Karpas-422 (cell line): ENCODE measurements around the gene MTHFR. TPM values are rescaled to one million over a fixed set of nuclear protein-coding genes. Genes with fewer than 3 reads are reported as not detected.
A peak's percentile ranks its signal among the peaks of the same experiment; 100 is the strongest.

Source experiments
- DNase-seq: peaks from one replicate; pipeline ENCODE4 v3.0.0-alpha.2; 2015
- H2AFZ ChIP-seq: fragments of 200-600 bp; sonication (generic); 2 replicates; pipeline ENCODE4 v1.6.1; 2014; ENCODE audit warnings: antibody characterized with exemption, low read length, mixed read lengths
- H3K27ac ChIP-seq: fragments of 200-600 bp; sonication (generic); 2 replicates; pipeline ENCODE4 v1.5.1; 2014; ENCODE audit warnings: mild to moderate bottlenecking, low read length, moderate library complexity
- H3K27me3 ChIP-seq: fragments of 200-600 bp; sonication (generic); 2 replicates; pipeline ENCODE4 v1.6.1; 2014; ENCODE audit warnings: low read length, mixed read lengths
- H3K36me3 ChIP-seq: fragments of 200-600 bp; sonication (generic); 2 replicates; pipeline ENCODE4 v1.6.1; 2014; ENCODE audit warnings: low read length, mixed read lengths; ENCODE audit not compliant: insufficient read depth
- H3K4me1 ChIP-seq: fragments of 200-600 bp; sonication (generic); 2 replicates; pipeline ENCODE4 v1.6.1; 2014; ENCODE audit warnings: mild to moderate bottlenecking, low read length, mixed read lengths
- H3K4me2 ChIP-seq: fragments of 200-600 bp; sonication (generic); 2 replicates; pipeline ENCODE4 v1.6.1; 2014; ENCODE audit warnings: low read length, low read depth, mild to moderate bottlenecking; ENCODE audit not compliant: poor library complexity, severe bottlenecking
- H3K4me3 ChIP-seq: fragments of 200-600 bp; sonication (generic); 2 replicates; pipeline ENCODE4 v1.5.1; 2014; ENCODE audit warnings: mild to moderate bottlenecking, antibody characterized with exemption, low read length, mixed read lengths
- H3K79me2 ChIP-seq: fragments of 200-600 bp; sonication (generic); 2 replicates; pipeline ENCODE4 v1.6.1; 2014; ENCODE audit warnings: mild to moderate bottlenecking, low read length, mixed read lengths
- H3K9ac ChIP-seq: fragments of 200-600 bp; sonication (generic); 2 replicates; pipeline ENCODE4 v1.6.0; 2014; ENCODE audit warnings: low read length
- H3K9me2 ChIP-seq: fragments of 200-600 bp; sonication (generic), shearing (Covaris generic); replicated peaks from 2 replicates; pipeline ENCODE4 v1.6.0; 2014; ENCODE audit warnings: mild to moderate bottlenecking, low read length, moderate library complexity; ENCODE audit not compliant: insufficient read depth
- H3K9me3 ChIP-seq: fragments of 300-700, 200-600 bp; sonication (generic); 2 replicates; pipeline ENCODE4 v1.6.1; 2014; ENCODE audit warnings: low read length, mixed read lengths
- H4K20me1 ChIP-seq: fragments of 200-600 bp; sonication (generic); 2 replicates; pipeline ENCODE4 v1.6.1; 2014; ENCODE audit warnings: mild to moderate bottlenecking, antibody characterized with exemption, low read length, low read depth; ENCODE audit not compliant: insufficient read depth
- total RNA-seq: library from RNA; depleted of rRNA; stranded (reverse); fragments of >200 nt; shearing (Covaris generic); gene quantifications from 2 replicates; pipeline ENCODE4 v1.2.3, GENCODE V29; 2014; ENCODE audit warnings: low replicate concordance

The MTHFR gene
- total RNA-seq, 1 experiment from 2014 or later: 32.5 TPM

GRCh38 chr1:11790101-11790879 lies 15.5 kb downstream of the MTHFR start:
- Histone ChIP-seq H3K36me3 (no peaks in the 10 kb centered on the region), H3K4me2 (no peak overlapping the region), H3K79me2 (no peaks in the 10 kb centered on the region), H3K4me3 (no peak overlapping the region), H3K27me3 (no peaks in the 10 kb centered on the region), H3K9me2 (no peaks in the 10 kb centered on the region), H2AFZ (no peak overlapping the region), H3K9me3 (no peaks in the 10 kb centered on the region), H3K27ac (no peak overlapping the region), H4K20me1 (no peaks in the 10 kb centered on the region), H3K9ac (no peak overlapping the region), H3K4me1 (no peaks in the 10 kb centered on the region)
- no peak for DNase-seq

- Histone ChIP-seq H3K4me3 (no peak overlapping the region), H2AFZ (no peak overlapping the region), H3K9me2 (no peaks in the 10 kb centered on the region), H3K4me1 (no peaks in the 10 kb centered on the region), H4K20me1 (no peaks in the 10 kb centered on the region), H3K4me2 (no peak overlapping the region), H3K27ac (no peak overlapping the region), H3K9me3 (no peaks in the 10 kb centered on the region), H3K9ac (no peak overlapping the region), H3K27me3 (no peaks in the 10 kb centered on the region), H3K36me3 (no peaks in the 10 kb centered on the region), H3K79me2 (no peaks in the 10 kb centered on the region)
- DNase-seq: no peak
Measured at GRCh38 chr1:11789126-11790067, 16.4 kb downstream of the MTHFR start.

- no peaks in the 10 kb centered on the region for H3K27me3 ChIP-seq
- H3K9me3 ChIP-seq: no peaks in the 10 kb centered on the region
- no peak for DNase-seq
- H3K4me2 ChIP-seq: no peak overlapping the region
- no peaks in the 10 kb centered on the region for H3K9me2 ChIP-seq
- H2AFZ ChIP-seq: no peak overlapping the region
- H3K9ac ChIP-seq: no peak overlapping the region
- no peaks in the 10 kb centered on the region for H4K20me1 ChIP-seq
- no peak overlapping the region for H3K4me3 ChIP-seq
- no peaks in the 10 kb centered on the region for H3K36me3 ChIP-seq
- H3K79me2 ChIP-seq: no peaks in the 10 kb centered on the region
- H3K4me1 ChIP-seq: no peaks in the 10 kb centered on the region
- no peak overlapping the region for H3K27ac ChIP-seq
Measured at GRCh38 chr1:11788549-11789053, 17.2 kb downstream of the MTHFR start.

GRCh38 chr1:11787804-11788436 lies 17.8 kb downstream of the MTHFR start:
- Histone ChIP-seq H3K4me1 (no peaks in the 10 kb centered on the region), H3K79me2 (no peaks in the 10 kb centered on the region), H3K27me3 (no peaks in the 10 kb centered on the region), H3K4me3 (no peak overlapping the region), H3K9me2 (no peaks in the 10 kb centered on the region), H3K27ac (no peak overlapping the region), H3K9me3 (no peaks in the 10 kb centered on the region), H3K4me2 (no peak overlapping the region), H3K36me3 (no peaks in the 10 kb centered on the region), H3K9ac (no peak overlapping the region), H4K20me1 (no peaks in the 10 kb centered on the region), H2AFZ (no peak overlapping the region)
- DNase-seq: no peak

- Histone ChIP-seq H4K20me1 (no peaks in the 10 kb centered on the region), H3K9me2 (no peaks in the 10 kb centered on the region), H3K79me2 (no peaks in the 10 kb centered on the region), H3K9me3 (no peaks in the 10 kb centered on the region), H3K4me2 (no peak overlapping the region), H3K9ac (no peak overlapping the region), H3K27me3 (no peaks in the 10 kb centered on the region), H3K4me1 (no peaks in the 10 kb centered on the region), H3K36me3 (no peaks in the 10 kb centered on the region), H3K4me3 (no peak overlapping the region), H3K27ac (no peak overlapping the region), H2AFZ (no peak overlapping the region)
- no peak for DNase-seq
Measured at GRCh38 chr1:11787251-11787803, 18.4 kb downstream of the MTHFR start.

- Histone ChIP-seq H2AFZ (no peak overlapping the region), H4K20me1 (no peaks in the 10 kb centered on the region), H3K27ac (no peak overlapping the region), H3K4me3 (no peak overlapping the region), H3K9ac (no peak overlapping the region), H3K36me3 (no peaks in the 10 kb centered on the region), H3K4me1 (no peaks in the 10 kb centered on the region), H3K4me2 (no peak overlapping the region), H3K79me2 (no peaks in the 10 kb centered on the region), H3K27me3 (no peaks in the 10 kb centered on the region), H3K9me2 (no peaks in the 10 kb centered on the region), H3K9me3 (no peaks in the 10 kb centered on the region)
- no peak for DNase-seq
Measured at GRCh38 chr1:11786168-11786567, 19.6 kb downstream of the MTHFR start.

- Histone ChIP-seq H2AFZ (no peak overlapping the region), H3K9me3 (no peaks in the 10 kb centered on the region), H3K79me2 (no peaks in the 10 kb centered on the region), H4K20me1 (no peaks in the 10 kb centered on the region), H3K4me1 (no peaks in the 10 kb centered on the region), H3K9me2 (no peaks in the 10 kb centered on the region), H3K4me2 (no peak overlapping the region), H3K36me3 (no peaks in the 10 kb centered on the region), H3K27ac (no peak overlapping the region), H3K9ac (no peak overlapping the region), H3K4me3 (no peak overlapping the region), H3K27me3 (no peaks in the 10 kb centered on the region)
- DNase-seq: peak; percentile 72
Measured at GRCh38 chr1:11784993-11785769, 20.6 kb downstream of the MTHFR start.
